ENCODE data around the gene KRTAP10-7. TPM values are rescaled to one million over a fixed set of nuclear protein-coding genes. Genes with fewer than 3 reads are reported as not detected.
"Not testable (repeated sequence)": the region's sequence is repeated elsewhere in the genome, so short reads cannot be mapped to it uniquely, and the experiment has no call there.

Gene KRTAP10-7
- total RNA-seq, 1 experiment from 2014 or later = not detected

DNA sequence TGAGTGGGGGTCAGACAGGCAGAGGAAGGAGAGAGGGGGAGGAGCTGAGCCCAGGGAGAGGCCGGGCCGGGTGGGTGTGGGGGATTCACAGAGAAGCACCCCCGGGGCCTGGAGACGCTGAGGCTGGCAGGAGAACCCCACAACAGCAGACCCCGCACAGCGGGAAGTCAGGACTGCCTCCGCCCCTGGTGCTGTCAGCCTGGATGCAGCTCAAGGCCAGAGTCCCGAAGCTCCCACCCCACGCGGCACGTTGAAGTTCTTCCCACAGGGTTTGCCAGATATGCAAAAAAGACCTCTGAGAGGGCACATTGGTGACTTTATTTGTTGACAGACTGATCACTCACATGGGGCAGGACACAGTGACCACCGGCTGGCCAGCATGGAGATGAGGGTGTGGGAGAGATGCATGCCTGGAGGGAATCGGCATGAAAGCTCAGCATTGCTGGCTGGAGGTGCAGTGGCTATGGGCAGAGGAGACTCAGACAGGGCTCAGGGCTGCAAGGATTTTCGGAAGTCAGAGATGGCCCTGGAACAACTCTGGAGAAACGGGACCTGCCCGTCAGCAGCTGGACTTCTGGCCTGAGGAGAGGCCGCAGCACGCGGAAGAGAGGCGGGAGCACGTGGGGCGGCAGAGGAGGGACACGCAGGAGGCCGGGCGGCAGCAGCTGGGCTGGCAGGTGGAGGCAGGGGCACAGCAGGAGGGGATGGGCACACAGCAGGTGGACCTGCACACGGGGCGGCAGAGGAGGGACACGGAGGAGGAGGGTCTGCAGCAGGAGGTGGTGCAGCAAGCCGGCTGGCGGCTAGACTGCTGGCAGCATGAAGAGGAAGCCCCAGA, 42.7 kb upstream of the KRTAP10-7 start:
- H3K4me2 ChIP-seq (ENCODE audit: insufficient read depth, insufficient read length, low read length) = no peak overlapping the region
- H3K9me3 ChIP-seq (ENCODE audit: control insufficient read depth, low read depth, low read length) = no peaks in the 10 kb centered on the region
- Mint-ChIP-seq H3K27me3 (ENCODE audit: low read depth) (peaks cover 12% of the 10 kb centered on the region), H3K9me3 (no peaks in the 10 kb centered on the region; a peak in 1 of 5 replicates), H3K27ac (peak overlapping the region in 2 of 3 experiments; percentile 62 to 85; a peak in 3 of 7 replicates), H3K4me3 (no peak overlapping the region), H3K4me1 (peaks cover 16 to 17% of the 10 kb centered on the region in 2 experiments), H3K36me3 (ENCODE audit: insufficient read depth in 1 of 3, low read depth in 3 of 3) (no peaks in the 10 kb centered on the region)
- no peak overlapping the region for H3T11ph ChIP-seq (ENCODE audit: low read length)
- WGBS (ENCODE audit: extremely low coverage, insufficient read length, low lambda C conversion rate) = no CpG with 5 or more reads among the region's 30 CpGs
- no peak overlapping the region for H4K91ac ChIP-seq (ENCODE audit: insufficient read length, low read depth, low read length)
- H3K79me1 ChIP-seq (ENCODE audit: insufficient read depth, low read depth, low read length, poor library complexity, severe bottlenecking) = no peaks in the 10 kb centered on the region
- H2AFZ ChIP-seq (ENCODE audit: low read length) = no peak overlapping the region
- no peak overlapping the region for H2BK20ac ChIP-seq (ENCODE audit: low read depth, low read length, poor library complexity, severe bottlenecking)
- H3K4me1 ChIP-seq (ENCODE audit: insufficient read depth, low read length) = no peaks in the 10 kb centered on the region
- H2AK5ac ChIP-seq (ENCODE audit: insufficient read length, low read length) = no peak overlapping the region
- H3K9ac ChIP-seq (ENCODE audit: extremely low read depth, insufficient read length, low read length) = no peak overlapping the region
- no peak overlapping the region for H3K4ac ChIP-seq (ENCODE audit: low read depth, low read length)
- no peak overlapping the region for H3K56ac ChIP-seq (ENCODE audit: insufficient read length, low read depth, low read length)
- H3K27ac ChIP-seq (ENCODE audit: insufficient read length, low read depth, low read length) = no peak overlapping the region
- no peaks in the 10 kb centered on the region for H4K20me1 ChIP-seq (ENCODE audit: control insufficient read depth, insufficient read depth, insufficient read length)
- no peak for DNase-seq
- no peak overlapping the region for H2BK5ac ChIP-seq (ENCODE audit: insufficient read length, low read length)
- no peak for TF ChIP-seq CTCF (conservative IDR thresholded peaks at IDR 0.05)
- no peak overlapping the region for H2BK120ac ChIP-seq (ENCODE audit: low read depth, low read length, poor library complexity, severe bottlenecking)
- no peak overlapping the region for H4K5ac ChIP-seq (ENCODE audit: insufficient read length, low read depth, low read length)
- H3K27me3 ChIP-seq (ENCODE audit: insufficient read depth, low read length) = no peaks in the 10 kb centered on the region
- no peak overlapping the region for H3K18ac ChIP-seq (ENCODE audit: insufficient read length, low read depth, low read length)
- no peak overlapping the region for H4K8ac ChIP-seq (replicated peaks; ENCODE audit: insufficient read length, low read depth, low read length)
- no peaks in the 10 kb centered on the region for H3K23me2 ChIP-seq (ENCODE audit: insufficient read length, low read depth, low read length, poor library complexity, severe bottlenecking)
- no peak overlapping the region; the same call in 1 of the 2 replicates for H3K14ac ChIP-seq (ENCODE audit: insufficient read depth, low read length)
- no peak overlapping the region for H2BK12ac ChIP-seq (ENCODE audit: insufficient read length, low read depth, low read length)
- H3K79me2 ChIP-seq (ENCODE audit: insufficient read depth, low read length) = no peaks in the 10 kb centered on the region
- no peak overlapping the region for H2BK15ac ChIP-seq (ENCODE audit: low read depth, low read length)
- H3K23ac ChIP-seq (ENCODE audit: insufficient read length, low read depth, low read length) = no peak overlapping the region

DNA sequence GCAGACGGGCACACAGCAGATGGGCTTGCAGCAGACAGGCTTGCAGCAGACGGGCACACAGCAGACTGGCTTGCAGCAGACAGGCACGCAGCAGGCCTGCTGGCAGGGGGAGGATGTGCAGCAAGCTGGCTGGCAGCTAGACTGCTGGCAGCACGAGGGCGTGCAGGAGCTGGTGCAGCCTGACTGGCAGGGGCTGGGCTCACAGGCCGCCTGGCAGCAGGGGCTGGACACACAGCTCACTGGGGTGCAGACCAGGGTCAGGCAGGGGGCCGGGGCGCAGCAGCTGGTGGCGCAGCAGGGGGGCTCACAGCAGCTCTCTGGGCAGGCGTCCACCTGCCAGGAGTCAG, 42.1 kb upstream of the KRTAP10-7 start:
- H2BK12ac ChIP-seq (ENCODE audit: insufficient read length, low read depth, low read length); H2BK20ac ChIP-seq (ENCODE audit: low read depth, low read length, poor library complexity, severe bottlenecking); H2BK15ac ChIP-seq (ENCODE audit: low read depth, low read length); H2AK5ac ChIP-seq (ENCODE audit: insufficient read length, low read length); H3K14ac ChIP-seq (ENCODE audit: insufficient read depth, low read length); H3K9ac ChIP-seq (ENCODE audit: extremely low read depth, insufficient read length, low read length); H4K20me1 ChIP-seq (ENCODE audit: control insufficient read depth, insufficient read depth, insufficient read length); H3K27ac ChIP-seq (ENCODE audit: insufficient read length, low read depth, low read length); H3K4ac ChIP-seq (ENCODE audit: low read depth, low read length); H3K79me2 ChIP-seq (ENCODE audit: insufficient read depth, low read length); H3K56ac ChIP-seq (ENCODE audit: insufficient read length, low read depth, low read length); H3K4me3 Mint-ChIP-seq; DNase-seq; H4K8ac ChIP-seq (replicated peaks; ENCODE audit: insufficient read length, low read depth, low read length); H3K36me3 Mint-ChIP-seq (ENCODE audit: insufficient read depth in 1 of 3, low read depth in 3 of 3); H3K79me1 ChIP-seq (ENCODE audit: insufficient read depth, low read depth, low read length, poor library complexity, severe bottlenecking); H3K27me3 Mint-ChIP-seq (ENCODE audit: low read depth); H3K18ac ChIP-seq (ENCODE audit: insufficient read length, low read depth, low read length); H4K91ac ChIP-seq (ENCODE audit: insufficient read length, low read depth, low read length); H3K23ac ChIP-seq (ENCODE audit: insufficient read length, low read depth, low read length); H2BK5ac ChIP-seq (ENCODE audit: insufficient read length, low read length); H3K27ac Mint-ChIP-seq; H4K5ac ChIP-seq (ENCODE audit: insufficient read length, low read depth, low read length); H3K9me3 ChIP-seq (ENCODE audit: control insufficient read depth, low read depth, low read length); H3K27me3 ChIP-seq (ENCODE audit: insufficient read depth, low read length); H3T11ph ChIP-seq (ENCODE audit: low read length); H2AFZ ChIP-seq (ENCODE audit: low read length); H3K4me2 ChIP-seq (ENCODE audit: insufficient read depth, insufficient read length, low read length); H3K4me1 ChIP-seq (ENCODE audit: insufficient read depth, low read length); H2BK120ac ChIP-seq (ENCODE audit: low read depth, low read length, poor library complexity, severe bottlenecking); H3K23me2 ChIP-seq (ENCODE audit: insufficient read length, low read depth, low read length, poor library complexity, severe bottlenecking); H3K9me3 Mint-ChIP-seq: not testable (repeated sequence)
- no CpG with 5 or more reads among the region's 10 CpGs for WGBS (ENCODE audit: extremely low coverage, insufficient read length, low lambda C conversion rate)
- peaks cover 11 to 13% of the 10 kb centered on the region in 2 experiments; a peak in 3 of 4 replicates for H3K4me1 Mint-ChIP-seq

Data from H9 (cell line).